OCI-M1 (cell line): Measurements from ENCODE around the gene ABHD11.

ENCODE experiments used
- DNase-seq: peaks from one replicate; lab custom pipeline; 2025; lab: John Stamatoyannopoulos, UW

Gene ABHD11

GRCh38 chr7:73700581-73701134, 37.9 kb downstream of the ABHD11 start:
- no peak for DNase-seq

GRCh38 chr7:73700069-73700423, 38.6 kb downstream of the ABHD11 start:
- no peak for DNase-seq

- DNase-seq, result no peak
Observed at GRCh38 chr7:73699370-73700068, 39.1 kb downstream of the ABHD11 start.

GRCh38 chr7:73698410-73698809, 40.2 kb downstream of the ABHD11 start:
- no peak for DNase-seq

GRCh38 chr7:73696372-73696771, 42.2 kb downstream of the ABHD11 start:
- DNase-seq, result no peak

GRCh38 chr7:73690646-73691045, 48.0 kb downstream of the ABHD11 start:
- DNase-seq, result no peak

GRCh38 chr7:73688288-73688687, 50.3 kb downstream of the ABHD11 start:
- DNase-seq, result no peak
